H1 (cell line): ENCODE measurements around the gene RUNX1. TPM values are rescaled to one million over a fixed set of nuclear protein-coding genes. Genes with fewer than 3 reads are reported as not detected.

ENCODE experiments used
- CTCF ChIA-PET: fragments of 300-600 bp; sonication (Branson Sonifier 250); formaldehyde crosslinking; loops from one replicate; lab custom pipeline; 2021; ENCODE audit not compliant: partially characterized antibody; lab: Charles Lee
- POLR2A ChIA-PET: fragments of 300-600 bp; sonication (Branson Sonifier 250); formaldehyde crosslinking; loops from one replicate; lab custom pipeline; 2021; ENCODE audit warnings: inconsistent platforms; ENCODE audit not compliant: partially characterized antibody; lab: Charles Lee
- DNase-seq, 2 experiments: peaks; one replicate each; pipeline versions ENCODE4 v3.0.0 to v3.0.0-alpha.2; 2010 to 2022; ENCODE audit warnings: low spot score in 2 of 2, low read depth in 1 of 2, mixed read lengths in 1 of 2
- FAIRE-seq: peaks from 2 replicates; lab custom pipeline; 2011; peaks lifted over from hg19 to GRCh38; lab: Jason Lieb, UNC
- H2AFZ ChIP-seq: 2 replicates; pipeline ENCODE4 v1.8.1; 2012; ENCODE audit warnings: low read length, inconsistent platforms
- H2AK5ac ChIP-seq: 2 replicates; pipeline ENCODE4 v1.6.1; 2013; ENCODE audit warnings: low read depth, low read length
- H2BK120ac ChIP-seq: replicated peaks from 2 replicates; pipeline ENCODE3; 2013; ENCODE audit warnings: low read depth, low read length, inconsistent platforms
- H2BK12ac ChIP-seq: 2 replicates; pipeline ENCODE4 v1.6.1; 2013; ENCODE audit warnings: low read depth, low read length
- H2BK15ac ChIP-seq: 2 replicates; pipeline ENCODE4 v1.6.1; 2013; ENCODE audit warnings: low read length
- H2BK20ac ChIP-seq: 2 replicates; pipeline ENCODE4 v1.6.1; 2013; ENCODE audit warnings: low read length
- H2BK5ac ChIP-seq: 2 replicates; pipeline ENCODE4 v1.6.1; 2013; ENCODE audit warnings: low read depth, low read length
- H3K14ac ChIP-seq: 2 replicates; pipeline ENCODE4 v1.6.1; 2013; ENCODE audit warnings: inconsistent platforms; ENCODE audit not compliant: insufficient read length
- H3K18ac ChIP-seq: 2 replicates; pipeline ENCODE4 v1.6.1; 2013; ENCODE audit warnings: low read length; ENCODE audit errors: extremely low read depth
- H3K23ac ChIP-seq: 2 replicates; pipeline ENCODE4 v1.6.1; 2013; ENCODE audit warnings: inconsistent platforms; ENCODE audit not compliant: insufficient read length
- H3K23me2 ChIP-seq: 2 replicates; pipeline ENCODE4 v1.6.1; 2013; ENCODE audit warnings: low read depth, low read length
- H3K27ac ChIP-seq: 2 replicates; pipeline ENCODE4 v1.6.1; 2011; ENCODE audit warnings: low read depth, low read length, inconsistent platforms
- H3K27me3 ChIP-seq, 4 experiments: replicated peaks in 1 of 4; 1 replicate in 1 of 4; 2 replicates in 3 of 4; pipeline versions ENCODE4 v1.6.1 to v1.8.1; 2011 to 2013; ENCODE audit warnings: low read length in 3 of 4, mild to moderate bottlenecking in 3 of 4, inconsistent platforms in 2 of 4, mixed read lengths in 2 of 4, moderate library complexity in 1 of 4; ENCODE audit not compliant: control insufficient read depth in 3 of 4, insufficient read depth in 3 of 4; ENCODE audit errors: extremely low read depth in 1 of 4
- H3K36me3 ChIP-seq, 4 experiments: 2 replicates each; pipeline versions ENCODE4 v1.6.1 to v1.8.1; 2011 to 2013; ENCODE audit warnings: mild to moderate bottlenecking in 4 of 4, low read length in 3 of 4, moderate library complexity in 2 of 4, control low read depth in 1 of 4, inconsistent platforms in 1 of 4; ENCODE audit not compliant: insufficient read depth in 4 of 4, control insufficient read depth in 2 of 4
- H3K4ac ChIP-seq: replicated peaks from 2 replicates; pipeline ENCODE3; 2013; ENCODE audit warnings: low read length, low read depth, mixed read lengths, inconsistent platforms; ENCODE audit not compliant: insufficient read length
- H3K4me1 ChIP-seq, 4 experiments: replicated peaks in 1 of 4; 1 replicate in 1 of 4; 2 replicates in 3 of 4; pipeline versions ENCODE4 v1.6.1 to v1.8.1; 2011 to 2013; ENCODE audit warnings: low read length in 3 of 4, inconsistent platforms in 2 of 4, mixed read lengths in 1 of 4; ENCODE audit not compliant: insufficient read depth in 4 of 4, control insufficient read depth in 3 of 4
- H3K4me2 ChIP-seq, 2 experiments: 2 replicates each; pipeline versions ENCODE4 v1.6.1 to v1.8.1; 2011 to 2013; ENCODE audit warnings: low read depth in 2 of 2, low read length in 2 of 2, control low read depth in 1 of 2, inconsistent platforms in 1 of 2, mild to moderate bottlenecking in 1 of 2; ENCODE audit not compliant: insufficient read depth in 1 of 2
- H3K4me3 ChIP-seq, 4 experiments: fragments of 200-600, 300-600 bp in 1 of 4; sonication (generic), shearing (Covaris generic), sonication (Bioruptor Twin) in 1 of 4; 2 replicates each; pipeline versions ENCODE4 v1.5.1 to v1.8.1; 2011 to 2016; ENCODE audit warnings: low read length in 4 of 4, low read depth in 3 of 4, control low read depth in 2 of 4, inconsistent platforms in 2 of 4, mild to moderate bottlenecking in 2 of 4, mixed read lengths in 1 of 4, moderate library complexity in 1 of 4; ENCODE audit not compliant: insufficient read depth in 2 of 4; ENCODE audit errors: extremely low read depth in 1 of 4
- H3K56ac ChIP-seq: replicated peaks from 2 replicates; pipeline ENCODE3; 2013; ENCODE audit warnings: low read depth, mild to moderate bottlenecking, mixed read lengths, low read length, inconsistent platforms; ENCODE audit not compliant: insufficient read length
- H3K79me1 ChIP-seq: 2 replicates; pipeline ENCODE4 v1.6.1; 2013; ENCODE audit warnings: low read depth, low read length, control low read depth
- H3K79me2 ChIP-seq, 2 experiments: 2 replicates each; pipeline versions ENCODE4 v1.6.1 to v1.8.1; 2012 to 2013; ENCODE audit warnings: low read length in 2 of 2, mild to moderate bottlenecking in 2 of 2, inconsistent platforms in 1 of 2; ENCODE audit not compliant: insufficient read depth in 2 of 2, control insufficient read depth in 1 of 2
- H3K9ac ChIP-seq, 4 experiments: replicated peaks in 1 of 4; 1 replicate in 1 of 4; 2 replicates in 3 of 4; pipeline versions ENCODE4 v1.6.1 to v1.8.1; 2011 to 2013; ENCODE audit warnings: low read depth in 3 of 4, low read length in 3 of 4, control low read depth in 2 of 4, mild to moderate bottlenecking in 2 of 4, moderate library complexity in 2 of 4, inconsistent platforms in 1 of 4; ENCODE audit errors: extremely low read depth in 1 of 4
- H3K9me3 ChIP-seq, 2 experiments: 2 replicates each; pipeline versions ENCODE4 v1.6.1 to v1.8.1; 2012 to 2013; ENCODE audit warnings: mild to moderate bottlenecking in 2 of 2, moderate library complexity in 2 of 2, control low read depth in 1 of 2, inconsistent platforms in 1 of 2, low read depth in 1 of 2, low read length in 1 of 2, mixed read lengths in 1 of 2; ENCODE audit not compliant: insufficient read depth in 2 of 2
- H4K20me1 ChIP-seq, 2 experiments: replicated peaks in 1 of 2; 2 replicates each; pipeline versions ENCODE3 to v1.8.1; 2011 to 2013; ENCODE audit warnings: inconsistent platforms in 2 of 2, low read length in 2 of 2, mild to moderate bottlenecking in 1 of 2; ENCODE audit not compliant: insufficient read depth in 2 of 2, control insufficient read depth in 1 of 2
- H4K5ac ChIP-seq: 2 replicates; pipeline ENCODE4 v1.6.1; 2013; ENCODE audit warnings: low read length, low read depth, mixed read lengths, inconsistent platforms; ENCODE audit not compliant: insufficient read length
- H4K8ac ChIP-seq: 2 replicates; pipeline ENCODE4 v1.8.0; 2013; ENCODE audit warnings: mild to moderate bottlenecking, moderate library complexity, low read length, inconsistent platforms; ENCODE audit not compliant: insufficient read depth; ENCODE audit errors: extremely low read depth
- H4K91ac ChIP-seq: replicated peaks from 2 replicates; pipeline ENCODE3; 2013; ENCODE audit warnings: low read length, mixed read lengths, inconsistent platforms; ENCODE audit not compliant: insufficient read length
- CEBPB ChIP-seq: IDR thresholded peaks from 2 replicates; pipeline ENCODE4 v1.6.1; 2012; ENCODE audit warnings: low read depth, low read length
- EGR1 ChIP-seq: IDR thresholded peaks from 2 replicates; pipeline ENCODE4 v1.6.1; 2011; ENCODE audit warnings: low read depth, low read length, borderline replicate concordance
- EP300 ChIP-seq, 2 experiments: IDR thresholded peaks; 1 replicate in 1 of 2; 2 replicates in 1 of 2; pipeline ENCODE4 v1.6.1; 2011 to 2012; ENCODE audit warnings: low read depth in 2 of 2, low read length in 2 of 2, mild to moderate bottlenecking in 2 of 2, borderline replicate concordance in 1 of 2, inconsistent platforms in 1 of 2, moderate library complexity in 1 of 2
- POLR2AphosphoS5 ChIP-seq: IDR thresholded peaks from 2 replicates; pipeline ENCODE4 v1.6.1; 2011; ENCODE audit warnings: low read depth, low read length
- SRF ChIP-seq: IDR thresholded peaks from 2 replicates; pipeline ENCODE4 v1.6.1; 2011; ENCODE audit warnings: mild to moderate bottlenecking, low read depth, low read length, moderate library complexity
- TCF12 ChIP-seq: IDR thresholded peaks from 2 replicates; pipeline ENCODE4 v1.6.1; 2011; ENCODE audit warnings: low read depth, mild to moderate bottlenecking, low read length
- WGBS, 2 experiments: shearing (Covaris generic) in 1 of 2; methylation state at CpG; one replicate each; pipeline versions ENCODE4 v1.1.6 to v1.1.7; 2013 to 2015; ENCODE audit warnings: low lambda C conversion rate in 2 of 2, mixed read lengths in 2 of 2, inconsistent platforms in 1 of 2, low coverage in 1 of 2, missing lambda C conversion rate in 1 of 2; ENCODE audit not compliant: insufficient replicate concordance in 2 of 2, insufficient coverage in 1 of 2, insufficient read length in 1 of 2; ENCODE audit errors: extremely low coverage in 1 of 2, missing lambda C conversion rate in 1 of 2; 5-methylcytosine and 5-hydroxymethylcytosine counted together
- polyA plus RNA-seq, 7 experiments: library from polyadenylated mRNA; depleted of rRNA in 3 of 7; stranded (reverse) in 5 of 7; unstranded in 2 of 7; fragments of >200 nt in 5 of 7; fragments of 200-250 nt in 2 of 7; gene quantifications; 1 replicate in 5 of 7; 2 replicates in 1 of 7; 4 replicates in 1 of 7; pipeline versions ENCODE4 v1.2.1 to v1.2.3, GENCODE V29; 2011 to 2013; ENCODE audit warnings: missing spikeins in 2 of 7, mixed read lengths in 2 of 7
- total RNA-seq: library from RNA; stranded (reverse); fragmentation: NEBNext Ultra II Directional; extraction: Animal tissue kit (Norgen Biotek cat#: 25700); gene quantifications from 2 replicates; pipeline ENCODE4 v1.2.1, GENCODE V29; 2021

RUNX1 gene
- total and polyA plus RNA-seq, 2 of the 8 experiments (the other 6 are each of a cell fraction or from before 2014, with no cell fraction given) = 0.20 to 0.60 TPM

GRCh38 chr21:34925597-34925996 lies 123.5 kb downstream of the RUNX1 start:
- WGBS, 2 experiments = 89 to 100% methylated on average over 2 to 4 of the region's 4 CpGs
- no peak overlapping the region for H3K18ac ChIP-seq

More at GRCh38 chr21:34925597-34925996, 123.5 kb downstream of the RUNX1 start:
- no peak overlapping the region for H4K91ac ChIP-seq
- no peaks in the 10 kb centered on the region for H3K79me1 ChIP-seq
- no peak overlapping the region for H3K56ac ChIP-seq
- no peak for TF ChIP-seq SRF
- TF ChIP-seq EGR1 = no peak
- no peak for TF ChIP-seq TCF12
- no peak for TF ChIP-seq EP300 (IDR thresholded peaks at IDR 0.05; ENCODE audit: borderline replicate concordance in 1 of 2, low read depth in 2 of 2, low read length in 2 of 2)
- no peak for TF ChIP-seq CEBPB
- no peak for TF ChIP-seq POLR2AphosphoS5
- no peak overlapping the region for H4K8ac ChIP-seq
- H3K27me3 ChIP-seq = no peaks in the 10 kb centered on the region
- no peak overlapping the region for H2BK20ac ChIP-seq
- H2BK15ac ChIP-seq = no peak overlapping the region
- H3K14ac ChIP-seq = no peak overlapping the region
- H3K9ac ChIP-seq = no peak overlapping the region
- no peaks in the 10 kb centered on the region for H3K79me2 ChIP-seq
- H3K9me3 ChIP-seq = no peaks in the 10 kb centered on the region
- peaks cover 2% of the 10 kb centered on the region; the same call in 1 of the 2 replicates for H3K23me2 ChIP-seq
- no peak overlapping the region for H2BK120ac ChIP-seq
- no peak overlapping the region for H3K23ac ChIP-seq
- CTCF ChIA-PET = no interaction called here
- no peak overlapping the region for H3K27ac ChIP-seq
- H3K36me3 ChIP-seq = no peaks in the 10 kb centered on the region
- H3K4me3 ChIP-seq = no peak overlapping the region
- H2AFZ ChIP-seq = no peak overlapping the region
- no peak overlapping the region for H4K5ac ChIP-seq
- no peaks in the 10 kb centered on the region for H3K4me1 ChIP-seq
- POLR2A ChIA-PET = no interaction called here
- no peak for DNase-seq
- no peak for FAIRE-seq
- no peak overlapping the region for H2BK12ac ChIP-seq
- H3K4ac ChIP-seq = no peak overlapping the region
- no peak overlapping the region for H3K4me2 ChIP-seq
- no peak overlapping the region for H2AK5ac ChIP-seq
- no peaks in the 10 kb centered on the region for H4K20me1 ChIP-seq
- no peak overlapping the region for H2BK5ac ChIP-seq
